WTC11 (cell line): ENCODE measurements around the gene DNAH8. TPM values are rescaled to one million over a fixed set of nuclear protein-coding genes. Genes with fewer than 3 reads are reported as not detected.

Experiments used
- ATAC-seq: fragments of 200-7000 bp; cut with Tn5 transposase; 2 replicates; pipeline ENCODE4 v1.10.0; 2021; ENCODE audit warnings: mild to moderate bottlenecking, moderate library complexity
- CTCF ChIA-PET: fragments of 300-600 bp; sonication (Branson Sonifier 250); formaldehyde crosslinking; loops from one replicate; lab custom pipeline; 2021; ENCODE audit warnings: antibody characterized with exemption; lab: Charles Lee
- POLR2A ChIA-PET: fragments of 350-600 bp; sonication (Branson Sonifier 250); formaldehyde crosslinking; loops from one replicate; lab custom pipeline; 2021; ENCODE audit warnings: antibody characterized with exemption; lab: Charles Lee
- DNase-seq: peaks from one replicate; pipeline ENCODE4 v3.0.0; 2021; ENCODE audit warnings: low spot score
- H3K27ac Mint-ChIP-seq: 2 replicates; pipeline ENCODE4 v1.8.0; 2021; ENCODE audit warnings: mixed read lengths
- H3K27me3 Mint-ChIP-seq: 2 replicates; pipeline ENCODE4 v1.8.0; 2021; ENCODE audit warnings: low read depth, mild to moderate bottlenecking, moderate library complexity, mixed read lengths
- H3K36me3 Mint-ChIP-seq: 2 replicates; pipeline ENCODE4 v1.8.0; 2021; ENCODE audit warnings: mixed read lengths
- H3K4me1 Mint-ChIP-seq: 2 replicates; pipeline ENCODE4 v1.8.0; 2022; ENCODE audit warnings: mixed read lengths
- H3K4me3 Mint-ChIP-seq: 2 replicates; pipeline ENCODE4 v1.8.0; 2021; ENCODE audit warnings: mild to moderate bottlenecking, moderate library complexity, mixed read lengths
- H3K9me3 Mint-ChIP-seq: 2 replicates; pipeline ENCODE4 v1.8.0; 2021; ENCODE audit warnings: mixed read lengths
- CBFB ChIP-seq: sonication (generic); formaldehyde crosslinking; IDR thresholded peaks from 2 replicates; pipeline ENCODE4 v1.8.1; 2022; ENCODE audit warnings: mild to moderate bottlenecking, low read depth, missing genetic modification reagents
- CREM ChIP-seq: sonication (generic); formaldehyde crosslinking; IDR thresholded peaks from 2 replicates; pipeline ENCODE4 v1.8.1; 2022; ENCODE audit warnings: mild to moderate bottlenecking, missing genetic modification reagents, moderate library complexity
- FOXJ3 ChIP-seq: sonication (generic); formaldehyde crosslinking; IDR thresholded peaks from 2 replicates; pipeline ENCODE4 v1.9.0; 2021; ENCODE audit warnings: missing genetic modification reagents, mild to moderate bottlenecking, borderline replicate concordance
- GRHL2 ChIP-seq: fragments of 250-450 bp; sonication (Bioruptor Pico); IDR thresholded peaks from 2 replicates; pipeline ENCODE4 v1.8.0; 2022; ENCODE audit warnings: mild to moderate bottlenecking, moderate library complexity; ENCODE audit not compliant: insufficient replicate concordance, severe bottlenecking
- JUN ChIP-seq: sonication (generic); formaldehyde crosslinking; IDR thresholded peaks from 2 replicates; pipeline ENCODE4 v1.8.0; 2023; ENCODE audit warnings: mild to moderate bottlenecking, missing genetic modification reagents
- KAT7 ChIP-seq: sonication (generic); formaldehyde crosslinking; IDR thresholded peaks from 2 replicates; pipeline ENCODE4 v1.8.1; 2023; ENCODE audit warnings: missing genetic modification reagents, mild to moderate bottlenecking, borderline replicate concordance
- MYBL2 ChIP-seq: sonication (generic); formaldehyde crosslinking; IDR thresholded peaks from 2 replicates; pipeline ENCODE4 v1.8.1; 2023; ENCODE audit warnings: mild to moderate bottlenecking, moderate library complexity, missing genetic modification reagents
- NFYB ChIP-seq: sonication (generic); formaldehyde crosslinking; conservative IDR thresholded peaks from 2 replicates; pipeline ENCODE4 v1.8.0; 2022; ENCODE audit warnings: low read depth, missing genetic modification reagents
- NR2C2 ChIP-seq: sonication (generic); formaldehyde crosslinking; IDR thresholded peaks from 2 replicates; pipeline ENCODE4 v1.8.0; 2022; ENCODE audit warnings: mild to moderate bottlenecking, missing genetic modification reagents
- SP1 ChIP-seq: sonication (generic); formaldehyde crosslinking; conservative IDR thresholded peaks from 2 replicates; pipeline ENCODE4 v1.8.1; 2022; ENCODE audit warnings: missing genetic modification reagents
- ZNF232 ChIP-seq: sonication (generic); formaldehyde crosslinking; IDR thresholded peaks from 2 replicates; pipeline ENCODE4 v1.8.0; 2022; ENCODE audit warnings: mild to moderate bottlenecking, missing genetic modification reagents
- ZNF263 ChIP-seq: sonication (generic); formaldehyde crosslinking; IDR thresholded peaks from 2 replicates; pipeline ENCODE4 v1.8.1; 2022; ENCODE audit warnings: low read depth, mild to moderate bottlenecking, moderate library complexity, missing genetic modification reagents
- total RNA-seq: library from RNA; stranded (reverse); gene quantifications from 3 replicates; pipeline ENCODE4 v1.2.3, GENCODE V29; 2021
- TF ChIP-seq, protein P1 (sequence below): sonication (generic); formaldehyde crosslinking; IDR thresholded peaks from 2 replicates; pipeline ENCODE4 v1.8.1; 2023; ENCODE audit warnings: mild to moderate bottlenecking, moderate library complexity, missing genetic modification reagents
- TF ChIP-seq, protein P2 (sequence below): sonication (generic); formaldehyde crosslinking; IDR thresholded peaks from 2 replicates; pipeline ENCODE4 v1.8.1; 2023; ENCODE audit warnings: mild to moderate bottlenecking, missing genetic modification reagents
- TF ChIP-seq, protein P3 (sequence below): fragments of 200-600 bp; IDR thresholded peaks from 2 replicates; pipeline ENCODE4 v1.8.0; 2022; ENCODE audit warnings: antibody characterized with exemption
- TF ChIP-seq, protein P4 (sequence below): sonication (generic); formaldehyde crosslinking; IDR thresholded peaks from 2 replicates; pipeline ENCODE4 v1.8.0; 2022; ENCODE audit warnings: mild to moderate bottlenecking, missing genetic modification reagents
- TF ChIP-seq, protein P5 (sequence below): sonication (generic); formaldehyde crosslinking; IDR thresholded peaks from 2 replicates; pipeline ENCODE4 v1.8.0; 2023; ENCODE audit warnings: missing genetic modification reagents, mild to moderate bottlenecking, borderline replicate concordance
- TF ChIP-seq, protein P6 (sequence below): sonication (generic); formaldehyde crosslinking; IDR thresholded peaks from 2 replicates; pipeline ENCODE4 v1.8.1; 2022; ENCODE audit warnings: low read depth, missing genetic modification reagents, borderline replicate concordance
- TF ChIP-seq, protein P7 (sequence below): sonication (generic); formaldehyde crosslinking; IDR thresholded peaks from 2 replicates; pipeline ENCODE4 v1.8.0; 2023; ENCODE audit warnings: missing genetic modification reagents

Gene DNAH8
- total RNA-seq, 1 experiment from 2014 or later, result 0.02 TPM

DNA sequence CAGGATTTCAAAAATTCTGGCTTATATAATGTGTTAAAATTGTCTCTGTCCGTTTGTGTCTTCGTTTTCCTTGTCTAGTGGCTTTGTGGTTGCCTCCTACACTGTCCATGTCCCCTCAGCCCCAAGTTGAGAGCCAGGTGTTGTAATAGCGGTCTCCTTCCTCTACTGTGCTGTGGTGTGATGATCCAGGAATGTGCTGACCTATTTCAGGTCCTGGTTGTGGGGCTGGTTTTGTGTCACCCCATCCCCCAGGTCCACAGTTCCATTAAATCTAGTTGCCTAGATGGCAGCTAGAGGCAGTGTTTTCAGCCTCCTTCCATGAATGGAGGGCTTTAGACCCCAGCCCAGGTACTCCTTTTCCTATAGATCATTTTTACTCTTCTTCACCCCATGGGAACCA lies 128.7 kb downstream of the DNAH8 start:
- ATAC-seq, result peak; percentile 92
- H3K27me3 Mint-ChIP-seq, result peaks cover 2% of the 10 kb centered on the region
- TF ChIP-seq MYBL2 (CRISPR knock-in tag), result no peak
- no peak for TF ChIP-seq ZNF263 (CRISPR knock-in tag)
- TF ChIP-seq, protein P1, sequence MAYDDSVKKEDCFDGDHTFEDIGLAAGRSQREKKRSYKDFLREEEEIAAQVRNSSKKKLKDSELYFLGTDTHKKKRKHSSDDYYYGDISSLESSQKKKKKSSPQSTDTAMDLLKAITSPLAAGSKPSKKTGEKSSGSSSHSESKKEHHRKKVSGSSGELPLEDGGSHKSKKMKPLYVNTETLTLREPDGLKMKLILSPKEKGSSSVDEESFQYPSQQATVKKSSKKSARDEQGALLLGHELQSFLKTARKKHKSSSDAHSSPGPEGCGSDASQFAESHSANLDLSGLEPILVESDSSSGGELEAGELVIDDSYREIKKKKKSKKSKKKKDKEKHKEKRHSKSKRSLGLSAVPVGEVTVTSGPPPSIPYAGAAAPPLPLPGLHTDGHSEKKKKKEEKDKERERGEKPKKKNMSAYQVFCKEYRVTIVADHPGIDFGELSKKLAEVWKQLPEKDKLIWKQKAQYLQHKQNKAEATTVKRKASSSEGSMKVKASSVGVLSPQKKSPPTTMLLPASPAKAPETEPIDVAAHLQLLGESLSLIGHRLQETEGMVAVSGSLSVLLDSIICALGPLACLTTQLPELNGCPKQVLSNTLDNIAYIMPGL (CRISPR knock-in tag), result no peak
- TF ChIP-seq, protein P2, sequence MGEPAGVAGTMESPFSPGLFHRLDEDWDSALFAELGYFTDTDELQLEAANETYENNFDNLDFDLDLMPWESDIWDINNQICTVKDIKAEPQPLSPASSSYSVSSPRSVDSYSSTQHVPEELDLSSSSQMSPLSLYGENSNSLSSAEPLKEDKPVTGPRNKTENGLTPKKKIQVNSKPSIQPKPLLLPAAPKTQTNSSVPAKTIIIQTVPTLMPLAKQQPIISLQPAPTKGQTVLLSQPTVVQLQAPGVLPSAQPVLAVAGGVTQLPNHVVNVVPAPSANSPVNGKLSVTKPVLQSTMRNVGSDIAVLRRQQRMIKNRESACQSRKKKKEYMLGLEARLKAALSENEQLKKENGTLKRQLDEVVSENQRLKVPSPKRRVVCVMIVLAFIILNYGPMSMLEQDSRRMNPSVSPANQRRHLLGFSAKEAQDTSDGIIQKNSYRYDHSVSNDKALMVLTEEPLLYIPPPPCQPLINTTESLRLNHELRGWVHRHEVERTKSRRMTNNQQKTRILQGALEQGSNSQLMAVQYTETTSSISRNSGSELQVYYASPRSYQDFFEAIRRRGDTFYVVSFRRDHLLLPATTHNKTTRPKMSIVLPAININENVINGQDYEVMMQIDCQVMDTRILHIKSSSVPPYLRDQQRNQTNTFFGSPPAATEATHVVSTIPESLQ (CRISPR knock-in tag), result no peak
- TF ChIP-seq CREM (CRISPR knock-in tag), result no peak
- no peak for TF ChIP-seq CBFB (CRISPR knock-in tag)
- TF ChIP-seq SP1, result no peak
- H3K9me3 Mint-ChIP-seq, result no peaks in the 10 kb centered on the region
- DNase-seq, result peak; percentile 17
- ChIA-PET CTCF (interaction anchor here (0.5 kb wide), 1 partner anchor 249 kb away, joined by 4 read pairs; no protein-coding TSS in a partner anchor), POLR2A (no interaction called here)
- no peaks in the 10 kb centered on the region for H3K36me3 Mint-ChIP-seq
- H3K4me1 Mint-ChIP-seq, result peaks cover 3% of the 10 kb centered on the region; the same call in 1 of the 2 replicates
- H3K27ac Mint-ChIP-seq, result no peak overlapping the region
- no peak overlapping the region for H3K4me3 Mint-ChIP-seq

DNA sequence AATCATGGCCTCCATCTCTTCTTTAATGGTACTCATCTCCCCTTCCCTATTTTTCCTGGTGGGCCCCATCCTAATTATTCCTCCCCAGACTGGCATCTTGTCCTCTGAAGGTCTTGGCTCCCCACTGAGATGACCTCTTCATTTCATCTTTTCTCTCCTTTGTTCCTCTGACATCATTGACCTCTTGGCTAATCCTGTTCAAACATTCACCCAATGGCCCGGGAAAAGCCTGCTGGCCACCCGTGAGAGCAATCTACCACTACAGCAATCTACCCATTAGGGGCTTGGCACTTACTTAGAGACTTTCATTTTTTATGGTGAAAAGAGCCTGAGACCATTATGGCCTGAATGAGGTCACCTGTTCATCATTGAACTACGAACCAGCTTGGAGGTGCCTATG lies 130.8 kb downstream of the DNAH8 start:
- Mint-ChIP-seq H3K36me3 (no peaks in the 10 kb centered on the region), H3K4me3 (no peak overlapping the region), H3K9me3 (peaks cover 6% of the 10 kb centered on the region; the same call in 1 of the 2 replicates), H3K27ac (no peak overlapping the region), H3K27me3 (no peaks in the 10 kb centered on the region; the same call in 1 of the 2 replicates), H3K4me1 (peaks cover 20% of the 10 kb centered on the region)
- CTCF ChIA-PET, result interaction anchor here (1.8 kb wide), 1 partner anchor 73 kb away, joined by 4 read pairs; no protein-coding TSS in a partner anchor
- no peak for DNase-seq
- POLR2A ChIA-PET, result no interaction called here
- no peak for ATAC-seq
- TF ChIP-seq ZNF263 (CRISPR knock-in tag) (no peak), FOXJ3 (CRISPR knock-in tag) (no peak), GRHL2 (CRISPR knock-in tag) (no peak), ZNF232 (CRISPR knock-in tag) (no peak), KAT7 (CRISPR knock-in tag) (no peak), NFYB (no peak), JUN (CRISPR knock-in tag) (no peak), NR2C2 (CRISPR knock-in tag) (no peak)
- TF ChIP-seq, protein P3, sequence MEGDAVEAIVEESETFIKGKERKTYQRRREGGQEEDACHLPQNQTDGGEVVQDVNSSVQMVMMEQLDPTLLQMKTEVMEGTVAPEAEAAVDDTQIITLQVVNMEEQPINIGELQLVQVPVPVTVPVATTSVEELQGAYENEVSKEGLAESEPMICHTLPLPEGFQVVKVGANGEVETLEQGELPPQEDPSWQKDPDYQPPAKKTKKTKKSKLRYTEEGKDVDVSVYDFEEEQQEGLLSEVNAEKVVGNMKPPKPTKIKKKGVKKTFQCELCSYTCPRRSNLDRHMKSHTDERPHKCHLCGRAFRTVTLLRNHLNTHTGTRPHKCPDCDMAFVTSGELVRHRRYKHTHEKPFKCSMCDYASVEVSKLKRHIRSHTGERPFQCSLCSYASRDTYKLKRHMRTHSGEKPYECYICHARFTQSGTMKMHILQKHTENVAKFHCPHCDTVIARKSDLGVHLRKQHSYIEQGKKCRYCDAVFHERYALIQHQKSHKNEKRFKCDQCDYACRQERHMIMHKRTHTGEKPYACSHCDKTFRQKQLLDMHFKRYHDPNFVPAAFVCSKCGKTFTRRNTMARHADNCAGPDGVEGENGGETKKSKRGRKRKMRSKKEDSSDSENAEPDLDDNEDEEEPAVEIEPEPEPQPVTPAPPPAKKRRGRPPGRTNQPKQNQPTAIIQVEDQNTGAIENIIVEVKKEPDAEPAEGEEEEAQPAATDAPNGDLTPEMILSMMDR, result no peak
- TF ChIP-seq, protein P4, sequence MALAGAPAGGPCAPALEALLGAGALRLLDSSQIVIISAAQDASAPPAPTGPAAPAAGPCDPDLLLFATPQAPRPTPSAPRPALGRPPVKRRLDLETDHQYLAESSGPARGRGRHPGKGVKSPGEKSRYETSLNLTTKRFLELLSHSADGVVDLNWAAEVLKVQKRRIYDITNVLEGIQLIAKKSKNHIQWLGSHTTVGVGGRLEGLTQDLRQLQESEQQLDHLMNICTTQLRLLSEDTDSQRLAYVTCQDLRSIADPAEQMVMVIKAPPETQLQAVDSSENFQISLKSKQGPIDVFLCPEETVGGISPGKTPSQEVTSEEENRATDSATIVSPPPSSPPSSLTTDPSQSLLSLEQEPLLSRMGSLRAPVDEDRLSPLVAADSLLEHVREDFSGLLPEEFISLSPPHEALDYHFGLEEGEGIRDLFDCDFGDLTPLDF, result no peak
- TF ChIP-seq, protein P1 (CRISPR knock-in tag), result no peak
- TF ChIP-seq, protein P5, sequence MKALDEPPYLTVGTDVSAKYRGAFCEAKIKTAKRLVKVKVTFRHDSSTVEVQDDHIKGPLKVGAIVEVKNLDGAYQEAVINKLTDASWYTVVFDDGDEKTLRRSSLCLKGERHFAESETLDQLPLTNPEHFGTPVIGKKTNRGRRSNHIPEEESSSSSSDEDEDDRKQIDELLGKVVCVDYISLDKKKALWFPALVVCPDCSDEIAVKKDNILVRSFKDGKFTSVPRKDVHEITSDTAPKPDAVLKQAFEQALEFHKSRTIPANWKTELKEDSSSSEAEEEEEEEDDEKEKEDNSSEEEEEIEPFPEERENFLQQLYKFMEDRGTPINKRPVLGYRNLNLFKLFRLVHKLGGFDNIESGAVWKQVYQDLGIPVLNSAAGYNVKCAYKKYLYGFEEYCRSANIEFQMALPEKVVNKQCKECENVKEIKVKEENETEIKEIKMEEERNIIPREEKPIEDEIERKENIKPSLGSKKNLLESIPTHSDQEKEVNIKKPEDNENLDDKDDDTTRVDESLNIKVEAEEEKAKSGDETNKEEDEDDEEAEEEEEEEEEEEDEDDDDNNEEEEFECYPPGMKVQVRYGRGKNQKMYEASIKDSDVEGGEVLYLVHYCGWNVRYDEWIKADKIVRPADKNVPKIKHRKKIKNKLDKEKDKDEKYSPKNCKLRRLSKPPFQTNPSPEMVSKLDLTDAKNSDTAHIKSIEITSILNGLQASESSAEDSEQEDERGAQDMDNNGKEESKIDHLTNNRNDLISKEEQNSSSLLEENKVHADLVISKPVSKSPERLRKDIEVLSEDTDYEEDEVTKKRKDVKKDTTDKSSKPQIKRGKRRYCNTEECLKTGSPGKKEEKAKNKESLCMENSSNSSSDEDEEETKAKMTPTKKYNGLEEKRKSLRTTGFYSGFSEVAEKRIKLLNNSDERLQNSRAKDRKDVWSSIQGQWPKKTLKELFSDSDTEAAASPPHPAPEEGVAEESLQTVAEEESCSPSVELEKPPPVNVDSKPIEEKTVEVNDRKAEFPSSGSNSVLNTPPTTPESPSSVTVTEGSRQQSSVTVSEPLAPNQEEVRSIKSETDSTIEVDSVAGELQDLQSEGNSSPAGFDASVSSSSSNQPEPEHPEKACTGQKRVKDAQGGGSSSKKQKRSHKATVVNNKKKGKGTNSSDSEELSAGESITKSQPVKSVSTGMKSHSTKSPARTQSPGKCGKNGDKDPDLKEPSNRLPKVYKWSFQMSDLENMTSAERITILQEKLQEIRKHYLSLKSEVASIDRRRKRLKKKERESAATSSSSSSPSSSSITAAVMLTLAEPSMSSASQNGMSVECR (CRISPR knock-in tag), result no peak
- TF ChIP-seq, protein P6, sequence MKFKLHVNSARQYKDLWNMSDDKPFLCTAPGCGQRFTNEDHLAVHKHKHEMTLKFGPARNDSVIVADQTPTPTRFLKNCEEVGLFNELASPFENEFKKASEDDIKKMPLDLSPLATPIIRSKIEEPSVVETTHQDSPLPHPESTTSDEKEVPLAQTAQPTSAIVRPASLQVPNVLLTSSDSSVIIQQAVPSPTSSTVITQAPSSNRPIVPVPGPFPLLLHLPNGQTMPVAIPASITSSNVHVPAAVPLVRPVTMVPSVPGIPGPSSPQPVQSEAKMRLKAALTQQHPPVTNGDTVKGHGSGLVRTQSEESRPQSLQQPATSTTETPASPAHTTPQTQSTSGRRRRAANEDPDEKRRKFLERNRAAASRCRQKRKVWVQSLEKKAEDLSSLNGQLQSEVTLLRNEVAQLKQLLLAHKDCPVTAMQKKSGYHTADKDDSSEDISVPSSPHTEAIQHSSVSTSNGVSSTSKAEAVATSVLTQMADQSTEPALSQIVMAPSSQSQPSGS, result no peak
- TF ChIP-seq, protein P7, sequence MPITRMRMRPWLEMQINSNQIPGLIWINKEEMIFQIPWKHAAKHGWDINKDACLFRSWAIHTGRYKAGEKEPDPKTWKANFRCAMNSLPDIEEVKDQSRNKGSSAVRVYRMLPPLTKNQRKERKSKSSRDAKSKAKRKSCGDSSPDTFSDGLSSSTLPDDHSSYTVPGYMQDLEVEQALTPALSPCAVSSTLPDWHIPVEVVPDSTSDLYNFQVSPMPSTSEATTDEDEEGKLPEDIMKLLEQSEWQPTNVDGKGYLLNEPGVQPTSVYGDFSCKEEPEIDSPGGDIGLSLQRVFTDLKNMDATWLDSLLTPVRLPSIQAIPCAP (CRISPR knock-in tag), result no peak
